Ramos (cell line): ENCODE results near the gene MPO.

Experiments used
- in situ Hi-C: fragments of 300-500 bp; cut with MboI; formaldehyde crosslinking; loops from one replicate; pipeline ENCODE4 v1.14.3; 2022; ENCODE audit warnings: low sequenced_read_pairs; ENCODE audit not compliant: unreplicated experiment

Gene MPO

DNA sequence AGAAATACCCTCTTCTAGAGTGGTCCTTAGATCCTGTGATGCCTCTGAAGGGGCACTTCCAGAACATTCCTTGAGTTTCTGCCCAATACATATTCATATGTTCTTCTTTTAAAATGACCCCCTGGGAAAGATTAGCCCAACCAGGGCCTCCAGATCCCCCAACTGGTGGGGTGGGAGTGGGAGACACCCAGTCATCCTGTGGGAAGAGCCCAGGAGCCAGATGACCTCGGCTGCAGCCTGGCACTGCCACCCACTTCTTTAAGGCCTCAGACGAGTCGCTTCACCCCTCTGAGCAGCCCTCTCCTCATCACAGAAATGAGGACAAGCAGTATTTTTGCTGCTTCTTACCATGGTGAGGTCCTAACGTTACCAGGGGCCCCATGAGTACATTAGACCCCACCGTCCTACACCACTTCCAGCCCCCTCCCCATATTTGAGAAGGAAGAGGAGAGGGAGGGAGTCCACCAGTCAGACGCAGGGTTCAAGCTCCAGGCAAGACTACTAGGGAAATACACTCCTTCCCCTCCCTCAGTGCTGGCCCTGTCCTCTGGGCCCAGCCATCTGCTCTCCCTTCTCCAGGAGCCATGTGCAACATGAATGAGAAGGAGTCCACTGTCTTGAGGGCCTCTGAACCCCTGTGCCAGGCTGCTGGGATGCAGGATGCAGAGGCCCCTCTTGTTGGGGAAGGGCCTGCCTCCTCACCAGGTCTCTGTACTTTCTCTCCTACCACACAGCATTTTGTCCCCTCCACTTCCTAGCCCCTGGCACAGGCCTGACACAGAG lies 11.8 kb downstream of the MPO start:
- in situ Hi-C loops = no loop called here

DNA sequence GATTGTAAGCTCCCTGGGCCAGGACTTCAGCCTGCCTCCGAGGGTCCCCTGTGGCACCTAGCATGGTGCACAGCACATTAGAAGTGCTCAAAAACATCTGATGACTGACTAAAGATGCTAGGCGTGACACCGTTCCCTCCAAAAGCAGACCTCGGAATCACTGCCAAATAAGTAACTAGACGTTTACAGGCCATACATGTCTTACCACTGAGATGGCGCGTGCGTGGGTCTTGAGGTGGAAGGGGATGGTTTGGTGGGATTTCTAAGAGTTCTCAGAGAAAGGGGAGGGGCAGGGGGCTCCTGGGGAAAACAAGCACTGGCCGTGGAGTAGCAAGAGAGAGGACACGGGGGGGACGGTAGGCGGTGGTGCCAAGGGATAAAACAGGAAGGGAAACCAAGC lies 12.4 kb downstream of the MPO start:
- in situ Hi-C loops = no loop called here

DNA sequence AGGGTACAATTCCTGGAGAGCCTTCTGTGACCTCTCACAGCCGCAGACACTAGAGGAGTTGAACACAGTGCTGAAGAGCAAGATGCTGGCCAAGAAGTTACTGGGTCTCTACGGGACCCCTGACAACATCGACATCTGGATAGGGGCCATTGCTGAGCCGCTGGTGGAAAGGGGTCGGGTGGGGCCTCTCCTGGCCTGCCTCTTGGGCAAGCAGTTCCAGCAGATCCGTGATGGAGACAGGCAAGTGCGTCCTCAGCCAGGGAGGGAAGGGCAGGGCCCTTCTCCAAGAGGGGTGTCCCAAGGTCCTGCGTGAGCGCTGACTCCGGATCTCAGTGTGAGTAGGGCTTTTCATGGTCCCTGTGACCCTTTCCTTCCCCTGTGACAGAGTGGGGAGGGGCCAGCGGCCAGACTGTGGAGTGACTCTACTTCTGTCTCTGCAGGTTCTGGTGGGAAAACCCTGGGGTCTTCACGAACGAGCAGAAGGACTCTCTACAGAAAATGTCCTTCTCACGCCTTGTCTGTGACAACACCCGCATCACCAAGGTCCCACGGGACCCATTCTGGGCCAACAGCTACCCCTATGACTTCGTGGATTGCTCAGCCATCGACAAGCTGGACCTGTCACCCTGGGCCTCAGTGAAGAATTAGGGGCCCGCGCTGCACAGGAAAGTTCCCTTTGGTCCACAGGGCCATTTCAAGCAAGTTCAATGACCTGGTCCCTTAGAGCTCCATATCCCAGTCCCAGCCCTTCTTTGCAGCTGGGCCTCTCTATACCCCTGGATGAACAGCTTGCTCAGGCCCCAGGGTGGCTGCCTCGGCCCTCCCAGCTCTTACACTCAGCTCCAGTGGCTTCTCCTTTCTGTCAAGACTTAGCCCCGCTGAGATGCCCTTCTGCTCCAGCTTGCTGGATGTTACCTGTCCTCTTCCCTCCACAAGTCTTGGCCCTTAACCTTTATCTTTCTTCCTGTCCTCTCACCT lies 13.1 kb downstream of the MPO start:
- in situ Hi-C loops = no loop called here

DNA sequence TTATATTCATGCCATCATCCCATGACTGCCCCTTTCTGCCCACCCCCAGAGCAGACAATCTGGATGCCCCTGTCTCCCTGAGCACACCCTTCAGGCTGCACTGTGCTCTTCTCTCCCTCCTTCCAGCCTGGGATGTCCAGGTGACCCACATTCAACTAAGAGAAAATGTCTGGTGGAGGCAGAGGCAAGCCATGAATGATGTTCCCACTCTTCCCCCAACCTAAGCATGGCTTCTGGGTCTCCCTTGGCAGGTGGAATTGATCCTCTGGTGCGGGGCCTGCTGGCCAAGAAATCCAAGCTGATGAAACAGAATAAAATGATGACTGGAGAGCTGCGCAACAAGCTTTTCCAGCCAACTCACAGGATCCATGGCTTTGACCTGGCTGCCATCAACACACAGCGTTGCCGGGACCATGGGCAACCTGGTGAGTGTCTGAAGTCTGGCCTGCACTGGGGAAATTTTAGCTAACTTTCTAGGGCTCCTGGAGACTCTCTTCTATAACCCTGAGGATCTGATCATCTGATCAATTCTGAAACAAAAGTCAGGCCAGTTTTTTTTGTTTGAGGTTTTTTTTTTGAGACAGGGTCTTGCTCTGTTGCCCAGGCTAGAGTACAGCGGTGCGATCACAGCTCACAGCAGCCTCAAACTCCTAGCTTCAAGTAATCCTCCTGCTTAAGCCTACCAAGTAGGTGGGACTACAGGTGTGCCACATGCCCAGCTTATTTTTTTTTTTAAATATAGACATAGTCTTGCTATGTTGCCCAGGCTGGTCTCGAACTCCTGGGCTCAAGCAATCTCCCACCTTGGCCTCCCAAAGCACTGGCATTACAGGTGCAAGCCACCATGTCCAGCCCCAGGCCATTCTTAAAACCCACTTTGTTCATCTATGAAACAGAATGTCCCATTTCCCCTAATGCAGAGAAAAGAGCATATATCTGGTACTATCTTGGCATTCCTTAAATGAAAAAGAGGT lies 14.5 kb downstream of the MPO start:
- in situ Hi-C loops = no loop called here

DNA sequence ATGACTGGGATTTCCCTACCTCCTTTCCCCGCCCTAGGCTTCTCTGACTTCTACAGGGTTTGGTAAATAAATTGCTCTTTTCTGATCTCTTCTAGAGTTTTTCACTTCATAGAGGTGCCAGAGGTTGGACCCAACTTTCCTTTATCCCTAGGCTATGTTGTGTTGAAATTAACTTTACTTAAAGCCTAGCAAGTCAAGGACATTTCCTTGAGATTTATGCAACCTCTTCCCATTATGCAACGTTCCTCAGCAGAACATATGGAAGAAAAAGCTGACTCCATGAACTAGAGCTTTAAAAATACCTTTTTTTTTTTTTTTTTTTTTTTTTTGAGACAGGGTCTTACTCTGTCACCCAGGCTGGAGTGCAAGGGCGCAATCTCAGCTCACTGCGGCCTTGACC lies 15.5 kb downstream of the MPO start:
- in situ Hi-C loops = no loop called here

DNA sequence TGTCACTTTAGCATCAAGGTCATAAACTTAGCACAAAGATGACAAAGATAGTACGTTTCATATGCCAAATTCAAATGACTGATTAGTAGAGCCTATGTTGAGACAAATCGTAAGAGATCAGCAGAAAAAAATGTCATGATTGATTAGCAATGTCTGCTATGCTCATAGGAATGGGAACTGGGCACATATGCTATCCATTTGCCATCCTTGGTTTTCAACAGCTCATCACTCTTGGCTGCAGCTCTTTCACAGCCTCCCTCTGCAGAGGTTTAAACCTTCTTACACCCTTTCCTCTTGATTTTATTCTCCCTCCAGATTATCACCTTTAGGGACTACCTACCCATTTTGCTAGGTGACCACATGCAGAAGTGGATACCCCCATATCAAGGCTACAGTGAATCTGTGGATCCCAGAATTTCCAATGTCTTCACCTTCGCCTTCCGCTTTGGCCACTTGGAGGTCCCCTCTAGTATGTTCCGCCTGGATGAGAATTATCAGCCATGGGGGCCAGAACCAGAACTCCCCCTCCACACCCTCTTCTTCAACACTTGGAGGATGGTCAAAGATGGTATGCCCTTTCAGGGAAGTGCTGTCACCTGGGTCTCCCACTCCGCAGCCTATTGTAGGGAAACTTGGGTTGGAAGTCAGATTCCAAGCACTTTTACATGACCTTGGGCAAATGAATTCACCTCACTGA lies 16.2 kb downstream of the MPO start:
- in situ Hi-C loops = no loop called here

DNA sequence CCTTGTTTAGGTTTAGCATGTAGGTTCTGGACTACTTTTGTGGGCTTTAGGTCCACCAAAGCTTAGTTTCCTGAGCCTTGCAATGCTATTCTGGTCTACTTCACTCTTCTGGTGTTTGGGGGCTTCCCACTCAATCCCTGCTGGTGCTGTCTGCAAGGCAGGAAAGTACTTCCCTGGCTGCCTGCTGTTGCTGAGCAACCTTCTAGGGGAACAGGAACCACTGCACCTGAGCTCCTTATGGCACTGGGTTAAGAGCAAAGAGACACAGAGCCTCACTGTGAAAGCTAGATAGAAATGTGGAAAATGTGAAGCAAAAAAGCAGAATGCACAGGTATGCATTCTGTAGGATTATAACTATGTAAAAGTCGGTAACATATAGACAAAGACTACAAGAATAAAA lies 17.0 kb downstream of the MPO start:
- in situ Hi-C loops = no loop called here

DNA sequence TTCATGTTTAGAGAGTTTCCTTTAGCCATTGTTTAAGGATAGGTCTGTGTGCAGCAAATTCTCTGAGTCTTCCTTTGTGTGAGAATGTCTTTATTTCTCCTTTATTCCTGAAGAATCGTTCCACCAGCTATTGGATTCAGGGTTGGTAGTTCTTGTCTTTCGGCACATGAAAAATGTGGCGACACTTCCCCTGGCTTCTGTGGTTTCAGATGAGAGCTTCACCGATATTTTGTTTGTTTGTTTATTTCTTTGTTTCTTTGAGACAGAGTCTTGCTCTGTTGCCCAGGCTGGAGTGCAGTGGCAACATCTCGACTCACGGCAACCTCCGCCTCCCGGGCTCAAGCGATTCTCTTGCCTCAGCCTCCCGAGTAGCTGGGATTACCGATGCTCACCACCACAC lies 18.6 kb downstream of the MPO start:
- in situ Hi-C loops = no loop called here

DNA sequence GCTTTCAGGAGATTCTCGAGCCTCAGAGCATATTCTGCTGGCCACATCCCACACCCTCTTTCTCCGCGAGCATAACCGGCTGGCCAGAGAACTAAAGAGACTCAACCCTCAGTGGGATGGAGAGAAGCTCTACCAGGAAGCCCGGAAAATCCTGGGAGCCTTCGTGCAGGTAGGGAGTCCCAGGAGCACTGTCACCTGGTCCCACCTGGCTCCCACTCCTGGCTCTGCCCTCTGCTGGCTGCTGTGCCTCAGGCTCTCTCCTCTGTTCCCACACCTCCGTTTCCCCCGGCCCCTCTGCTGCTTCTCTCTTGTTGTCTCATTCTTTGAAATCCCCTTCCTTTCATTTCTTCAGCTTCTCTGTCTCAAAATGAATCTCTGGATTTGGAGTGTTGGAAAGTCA lies 25.9 kb downstream of the MPO start:
- in situ Hi-C loops = no loop called here

DNA sequence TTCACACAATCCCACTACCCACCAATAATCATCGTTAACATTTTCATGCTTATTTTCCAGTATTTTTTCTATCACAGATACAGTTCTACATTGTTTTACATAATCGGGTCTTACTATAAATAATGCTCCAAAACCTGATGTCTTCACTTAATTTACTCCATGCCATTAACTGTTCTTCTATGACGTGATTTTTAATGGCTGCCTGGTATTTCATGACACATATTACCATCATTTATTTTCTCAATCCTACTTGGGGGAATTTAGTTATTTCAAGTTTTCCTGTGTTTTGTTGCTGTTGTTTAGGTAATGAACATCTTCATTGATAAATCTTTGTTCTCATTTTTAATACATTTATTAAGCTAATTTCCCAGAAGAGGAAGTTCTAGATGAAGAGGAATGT lies 27.7 kb downstream of the MPO start:
- in situ Hi-C loops = no loop called here

DNA sequence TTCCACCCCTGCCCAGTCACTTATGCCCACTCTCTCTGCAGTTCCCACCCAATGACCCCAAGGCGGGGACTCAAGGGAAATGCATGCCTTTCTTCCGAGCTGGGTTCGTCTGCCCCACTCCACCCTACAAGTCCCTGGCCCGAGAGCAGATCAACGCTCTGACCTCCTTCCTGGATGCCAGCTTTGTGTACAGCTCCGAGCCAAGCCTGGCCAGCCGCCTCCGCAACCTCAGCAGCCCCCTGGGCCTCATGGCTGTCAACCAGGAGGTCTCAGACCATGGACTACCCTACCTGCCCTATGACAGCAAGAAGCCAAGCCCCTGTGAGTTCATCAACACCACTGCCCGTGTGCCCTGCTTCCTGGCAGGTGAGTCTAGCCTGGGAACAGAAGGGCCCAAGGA lies 28.6 kb downstream of the MPO start:
- in situ Hi-C loops = no loop called here

DNA sequence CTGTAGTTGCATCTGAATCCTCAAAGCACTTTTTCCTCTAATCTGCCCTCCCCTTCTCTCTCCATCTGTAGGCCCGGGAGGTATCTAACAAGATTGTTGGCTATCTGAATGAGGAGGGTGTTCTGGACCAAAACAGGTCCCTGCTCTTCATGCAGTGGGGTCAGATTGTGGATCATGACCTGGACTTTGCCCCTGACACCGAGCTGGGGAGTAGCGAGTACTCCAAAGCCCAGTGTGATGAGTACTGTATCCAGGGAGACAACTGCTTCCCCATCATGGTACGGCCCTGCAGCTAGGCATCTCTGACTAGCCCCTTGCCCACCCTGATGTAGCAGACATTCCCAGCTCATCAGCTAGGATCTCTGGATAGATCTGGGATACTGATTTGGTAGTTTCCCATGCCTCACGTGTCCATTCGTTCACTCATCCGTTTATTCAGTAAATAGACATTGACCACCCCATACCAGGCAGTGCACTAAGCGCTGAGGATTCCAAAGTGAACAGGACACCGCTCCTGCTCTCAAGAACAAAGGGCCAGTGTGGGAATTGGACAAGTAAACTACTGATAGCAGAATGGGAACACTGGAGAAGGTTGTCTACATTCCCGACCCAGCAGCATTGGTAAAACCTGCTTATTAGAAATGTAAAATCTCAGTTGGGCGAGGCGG lies 30.3 kb downstream of the MPO start:
- in situ Hi-C loops = no loop called here

DNA sequence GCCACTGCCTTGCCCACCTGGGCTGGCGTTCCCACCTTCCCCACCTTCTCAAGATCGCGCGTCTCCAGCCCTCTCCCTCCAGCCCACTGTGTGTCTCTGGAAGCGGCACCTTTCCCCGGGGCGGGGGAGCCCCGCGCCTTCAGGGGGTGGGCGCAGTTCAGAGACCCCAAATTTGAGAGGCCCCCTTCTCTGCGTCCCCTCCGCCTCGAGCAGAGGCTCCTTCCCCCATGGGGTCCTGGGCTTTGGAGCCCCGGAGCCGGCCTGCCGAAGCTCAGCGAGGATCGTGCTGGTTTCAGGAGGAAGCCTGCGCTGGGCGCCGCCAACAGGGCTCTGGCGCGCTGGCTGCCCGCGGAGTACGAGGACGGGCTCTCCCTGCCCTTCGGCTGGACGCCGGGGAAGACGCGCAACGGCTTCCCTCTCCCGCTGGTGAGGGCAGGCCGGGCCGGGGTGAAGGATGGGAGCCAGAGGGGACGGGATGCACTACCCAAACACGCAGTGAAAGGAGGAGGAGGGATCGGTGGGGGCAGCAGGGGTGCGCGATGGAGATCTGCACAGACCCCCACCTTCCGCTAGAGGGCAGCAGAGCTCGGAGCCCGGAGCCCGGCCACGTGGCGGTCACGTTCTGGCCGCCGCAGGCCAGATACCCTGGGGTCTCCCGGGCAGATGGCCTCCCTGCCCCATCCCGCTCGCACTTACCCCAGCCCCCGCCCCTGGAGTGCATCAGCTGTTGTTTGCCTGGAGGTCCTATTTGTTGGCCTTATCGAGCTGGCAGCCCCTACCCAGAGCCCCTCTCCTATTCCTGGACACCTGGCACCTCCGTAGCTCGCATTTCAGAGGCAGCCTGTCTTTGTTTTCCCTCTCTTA lies 31.2 kb downstream of the MPO start:
- in situ Hi-C loops = no loop called here

DNA sequence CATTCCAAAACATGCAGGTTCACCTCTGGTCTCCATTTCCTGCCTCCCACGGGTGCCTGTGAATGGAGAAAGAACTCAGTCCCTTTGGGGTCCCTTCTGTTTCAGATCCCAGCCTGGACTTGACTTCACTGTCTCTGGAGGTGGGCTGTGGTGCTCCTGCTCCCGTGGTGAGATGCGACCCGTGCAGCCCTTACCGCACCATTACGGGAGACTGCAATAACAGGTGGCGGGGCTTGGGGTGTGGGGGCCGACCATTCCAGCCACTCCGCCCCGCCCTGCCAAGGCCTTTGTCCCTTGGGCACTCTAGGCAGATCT lies 31.8 kb downstream of the MPO start:
- in situ Hi-C loops = no loop called here

DNA sequence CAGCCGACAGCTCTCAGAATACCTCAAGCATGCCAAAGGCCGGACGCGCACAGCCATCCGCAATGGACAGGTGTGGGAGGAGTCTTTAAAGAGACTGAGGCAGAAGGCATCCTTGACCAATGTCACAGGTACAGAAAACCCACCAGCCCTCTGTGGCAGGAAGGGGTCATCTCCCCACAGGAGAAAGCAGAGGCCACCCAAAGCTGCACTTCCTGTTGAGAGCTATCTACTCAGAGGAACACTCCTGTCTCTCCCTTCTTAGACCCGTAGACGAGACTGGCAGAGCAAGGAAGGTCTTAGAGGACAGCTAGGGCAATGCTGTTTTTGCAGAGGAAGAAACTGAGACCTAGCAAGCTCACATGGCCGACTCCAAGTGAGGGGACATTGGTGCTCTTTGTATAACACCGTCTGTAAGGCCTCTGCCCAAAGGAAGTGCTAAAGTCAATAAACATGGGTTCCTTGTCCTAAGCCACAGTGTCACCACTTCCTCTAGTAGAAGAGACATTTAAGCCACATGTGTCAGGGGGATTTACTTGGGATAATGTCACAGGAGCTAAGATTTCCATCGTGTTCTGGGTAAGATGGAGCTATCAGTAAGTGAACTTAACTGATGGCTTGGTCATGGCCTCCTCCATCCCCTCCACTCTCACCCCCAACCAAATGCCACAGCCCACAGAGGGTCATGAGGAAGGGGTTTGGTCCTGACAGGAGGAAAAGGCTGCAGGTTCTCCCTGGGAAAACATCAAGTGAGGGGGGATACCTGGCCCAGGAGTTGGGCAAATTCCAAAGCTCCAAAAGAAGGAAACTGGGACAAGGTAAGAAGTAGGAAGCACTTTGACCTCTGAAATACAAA lies 33.0 kb downstream of the MPO start:
- in situ Hi-C loops = no loop called here

DNA sequence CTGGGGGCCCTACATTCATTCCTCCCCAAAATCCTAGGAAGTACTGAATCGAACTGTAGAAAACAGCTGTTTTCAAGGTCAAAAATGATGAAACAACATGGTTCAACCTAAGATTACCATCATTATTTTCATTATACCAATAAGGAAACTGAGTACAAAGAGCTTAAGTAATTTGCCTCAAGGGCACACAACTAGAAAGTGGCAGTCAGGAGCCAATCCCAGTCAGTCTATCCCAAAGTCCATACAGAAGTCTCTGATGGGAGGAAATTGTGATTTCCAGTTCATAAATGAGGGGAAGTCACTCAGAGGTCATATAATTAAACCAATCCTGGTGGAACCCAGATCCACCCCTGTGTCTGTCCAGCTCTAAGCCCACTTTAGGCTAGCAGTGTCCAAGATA lies 34.0 kb downstream of the MPO start:
- in situ Hi-C loops = no loop called here

DNA sequence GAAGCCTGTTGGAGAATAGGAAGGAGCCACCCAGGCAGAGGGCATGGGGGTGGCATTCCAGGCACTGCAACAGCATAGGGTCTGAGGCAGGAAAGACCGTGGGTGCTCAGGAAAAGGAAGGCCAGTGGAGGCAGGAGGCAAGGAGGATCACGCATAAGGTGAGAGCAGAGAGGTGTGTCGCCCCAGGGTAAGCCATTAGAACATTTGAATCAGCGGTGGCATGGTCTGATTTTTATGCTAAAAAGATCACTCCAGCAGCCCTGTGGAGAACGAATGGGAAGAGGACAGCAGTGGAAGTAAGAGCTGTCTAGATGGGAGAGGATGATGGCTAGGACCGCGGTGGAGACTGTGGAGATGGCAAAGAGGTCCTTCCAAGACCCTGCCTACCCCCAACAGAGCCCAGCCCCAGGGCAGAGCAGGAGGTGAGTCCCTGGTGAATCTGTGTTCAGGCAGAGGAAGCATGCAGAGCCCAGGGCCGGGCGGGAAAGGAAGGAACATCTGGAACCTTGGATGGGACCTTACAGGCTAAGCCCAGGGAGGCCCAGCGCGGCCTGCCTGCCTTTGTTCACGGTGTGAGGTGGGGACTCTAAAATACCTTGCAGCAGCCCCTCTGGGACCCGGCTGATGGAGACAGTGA lies 34.5 kb downstream of the MPO start:
- in situ Hi-C loops = no loop called here
